Hepatocyte (in vitro differentiated cells): ENCODE results near the gene PTPRC.

Experiments
- CTCF ChIP-seq: fragments of 200-600 bp; sonication (generic); IDR thresholded peaks from 2 replicates; pipeline ENCODE4 v1.5.1; 2016; ENCODE audit warnings: antibody characterized with exemption, mild to moderate bottlenecking; ENCODE audit not compliant: poor library complexity
- EZH2 ChIP-seq: fragments of 200-600 bp; sonication (generic); IDR thresholded peaks from 2 replicates; pipeline ENCODE4 v1.6.1; 2016; ENCODE audit warnings: antibody characterized with exemption, mild to moderate bottlenecking, borderline replicate concordance
- EZH2phosphoT487 ChIP-seq: fragments of 200-600 bp; sonication (generic); IDR thresholded peaks from one replicate; pipeline ENCODE4 v1.6.1; 2018; ENCODE audit warnings: antibody characterized with exemption, mild to moderate bottlenecking, low read depth, moderate library complexity; ENCODE audit not compliant: unreplicated experiment, severe bottlenecking

DNA sequence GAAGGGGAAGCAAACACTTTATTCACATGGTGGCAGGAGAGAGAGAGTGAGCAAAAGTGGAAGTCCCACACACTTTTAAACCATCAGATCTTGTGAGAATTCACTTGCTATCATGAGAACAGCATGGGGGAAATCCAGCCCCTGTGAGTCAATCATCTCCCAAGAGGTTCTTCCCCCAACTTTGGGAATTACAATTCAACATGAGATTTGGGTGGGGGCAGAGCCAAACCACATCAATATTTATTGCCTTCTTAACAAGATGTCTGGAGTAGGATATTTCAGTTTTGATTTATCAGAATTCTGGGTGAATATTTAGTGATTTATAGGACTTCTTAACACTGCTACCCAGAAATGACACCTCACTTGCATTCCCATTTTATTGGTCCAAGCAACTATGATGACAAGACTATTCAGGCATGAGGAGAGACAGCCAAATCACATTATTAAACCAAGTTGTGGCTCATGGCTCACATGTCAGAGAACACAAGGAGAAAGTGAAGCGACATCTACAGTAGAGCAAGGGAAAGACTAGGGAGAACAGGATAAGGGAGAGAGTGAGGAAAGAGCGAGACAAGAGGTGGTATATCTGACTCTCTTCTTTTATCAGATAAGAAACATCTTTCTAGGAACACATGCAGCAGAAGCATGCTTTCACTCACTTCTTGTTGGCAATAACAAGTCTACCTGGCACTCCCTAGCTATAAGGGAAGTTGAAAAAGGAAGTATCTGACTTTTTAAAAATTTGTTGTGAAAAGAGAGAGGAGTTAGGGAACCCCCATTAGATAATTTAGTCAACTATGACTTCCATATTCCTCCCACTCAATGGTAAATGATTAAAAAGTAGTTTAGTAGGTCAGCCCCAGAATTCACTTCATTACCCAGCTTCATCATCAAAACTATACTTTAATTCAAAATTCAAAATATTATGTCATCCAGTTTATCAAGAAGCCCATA is 36.6 kb upstream of the PTPRC start:
- TF ChIP-seq CTCF = no peak
- no peak for TF ChIP-seq EZH2
- no peak for TF ChIP-seq EZH2phosphoT487
